Measurements from ENCODE around the gene PRKCH.
"Not testable (repeated sequence)": the region's sequence is repeated elsewhere in the genome, so short reads cannot be mapped to it uniquely, and the experiment has no call there.

Gene PRKCH

DNA sequence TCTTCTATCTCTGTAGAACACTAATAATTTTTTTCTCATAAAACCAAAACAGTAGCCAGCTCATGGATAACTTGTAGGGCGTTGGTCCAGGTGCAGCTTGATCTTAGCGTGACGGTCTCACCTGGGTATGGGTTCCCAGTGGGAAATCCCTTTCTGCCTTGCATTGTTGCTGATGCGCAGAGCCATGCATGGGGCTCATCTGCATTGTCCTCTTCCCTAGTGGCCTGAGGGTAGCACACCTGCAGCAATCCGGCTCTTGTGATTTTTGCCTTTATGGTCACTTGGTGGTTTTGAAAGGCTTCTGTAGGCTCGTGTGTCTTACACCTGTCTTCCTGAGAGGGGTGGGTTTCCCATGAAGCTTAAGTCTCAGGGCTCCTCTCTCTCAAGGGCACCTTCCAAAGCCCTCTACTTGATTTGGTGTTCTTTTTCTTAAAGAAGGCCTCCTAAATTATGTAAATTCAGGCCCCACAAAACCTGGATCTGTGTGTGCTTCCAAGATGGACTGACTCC lies 130.6 kb downstream of the PRKCH start:
- no peak for DNase-seq (ENCODE audit: low read depth in 1 of 2, low spot score in 1 of 2)

DNA sequence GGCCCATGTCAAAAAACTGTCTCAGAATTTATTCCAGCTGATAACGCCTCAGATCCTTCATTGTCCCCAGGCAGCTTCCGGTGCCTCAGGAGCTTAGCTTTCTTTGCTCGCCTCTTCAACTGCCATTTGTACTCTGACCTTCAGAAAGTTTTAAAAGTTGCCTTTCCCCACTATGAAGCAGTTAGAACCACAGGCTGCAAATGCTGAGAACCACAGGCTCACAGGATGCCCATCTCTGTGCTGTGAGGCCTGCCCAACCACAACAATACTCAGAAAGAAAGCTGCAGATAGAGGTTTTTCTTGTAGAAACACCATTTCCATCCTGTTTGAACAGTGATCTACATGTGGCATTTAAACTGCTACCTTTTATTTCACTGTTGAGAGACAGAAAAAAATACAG lies 131.1 kb downstream of the PRKCH start:
- DNase-seq (ENCODE audit: low read depth in 1 of 2, low spot score in 1 of 2): no peak

DNA sequence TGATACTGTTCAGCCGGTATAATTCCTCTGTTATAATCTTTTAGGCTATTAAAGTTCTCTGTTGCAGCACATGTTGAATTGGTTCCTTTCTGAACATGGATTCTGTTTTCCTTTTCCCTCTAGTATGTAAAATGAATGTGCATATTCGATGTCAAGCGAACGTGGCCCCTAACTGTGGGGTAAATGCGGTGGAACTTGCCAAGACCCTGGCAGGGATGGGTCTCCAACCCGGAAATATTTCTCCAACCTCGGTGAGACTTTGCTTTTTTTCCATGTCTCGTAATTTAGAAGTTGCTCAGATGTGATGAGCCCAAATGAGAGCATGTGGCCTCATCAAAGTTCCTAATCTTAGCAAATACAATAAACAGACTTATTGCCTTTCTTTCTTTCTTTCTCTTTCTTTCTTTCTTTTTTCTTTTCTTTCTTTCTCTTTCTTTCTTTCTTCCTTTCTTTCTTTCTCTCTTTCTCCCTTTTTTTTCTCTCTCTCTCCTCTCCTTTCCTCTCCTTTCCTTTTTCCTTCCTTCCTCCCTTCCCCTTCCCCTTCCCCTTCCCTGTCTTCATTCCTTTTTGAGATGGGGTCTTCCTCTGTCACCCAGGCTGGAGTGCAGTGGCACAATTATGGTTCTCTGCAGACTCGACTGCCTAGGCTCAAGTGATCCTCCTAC lies 131.9 kb downstream of the PRKCH start:
- DNase-seq (ENCODE audit: low read depth in 1 of 2, low spot score in 1 of 2): no peak

DNA sequence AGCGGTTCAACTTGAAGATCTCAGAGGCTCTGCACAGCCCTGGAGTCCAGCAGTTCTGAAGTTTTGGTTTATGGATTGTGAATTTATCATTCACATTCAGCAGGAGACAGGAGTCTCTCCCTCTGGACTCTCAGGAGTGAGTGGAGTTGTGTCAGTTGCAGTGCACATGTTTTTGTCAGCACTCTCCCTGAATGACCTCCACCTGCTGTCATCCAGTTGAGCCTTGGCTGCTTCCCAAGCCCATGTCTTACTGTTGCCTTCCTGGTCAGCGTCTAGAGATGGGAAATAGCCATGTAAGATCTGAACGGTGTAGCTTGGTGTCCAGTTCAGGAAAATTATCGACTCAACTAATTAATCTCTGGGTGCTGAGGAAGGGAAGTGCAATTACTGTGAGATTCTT lies 133.2 kb downstream of the PRKCH start:
- DNase-seq (ENCODE audit: low read depth in 1 of 2, low spot score in 1 of 2): no peak

DNA sequence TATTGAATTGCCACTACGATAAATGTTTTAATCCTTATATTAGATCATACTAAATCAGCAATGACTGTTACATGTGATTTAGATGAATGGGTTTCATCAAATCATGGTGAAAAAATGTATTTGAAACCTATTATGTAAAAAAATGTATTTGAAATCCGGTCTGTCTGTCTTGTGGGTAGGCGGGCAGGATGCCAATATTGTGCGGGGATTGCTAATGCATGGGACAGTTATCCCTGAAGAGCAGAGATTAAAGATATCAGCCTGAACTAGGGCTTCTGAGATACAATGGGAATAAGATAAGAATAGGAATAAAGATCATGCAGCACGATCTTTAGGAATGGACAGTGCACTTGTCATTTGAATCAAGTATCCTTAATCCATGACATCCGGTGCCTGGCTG lies 134.0 kb downstream of the PRKCH start:
- no peak for DNase-seq (ENCODE audit: low read depth in 1 of 2, low spot score in 1 of 2)

DNA sequence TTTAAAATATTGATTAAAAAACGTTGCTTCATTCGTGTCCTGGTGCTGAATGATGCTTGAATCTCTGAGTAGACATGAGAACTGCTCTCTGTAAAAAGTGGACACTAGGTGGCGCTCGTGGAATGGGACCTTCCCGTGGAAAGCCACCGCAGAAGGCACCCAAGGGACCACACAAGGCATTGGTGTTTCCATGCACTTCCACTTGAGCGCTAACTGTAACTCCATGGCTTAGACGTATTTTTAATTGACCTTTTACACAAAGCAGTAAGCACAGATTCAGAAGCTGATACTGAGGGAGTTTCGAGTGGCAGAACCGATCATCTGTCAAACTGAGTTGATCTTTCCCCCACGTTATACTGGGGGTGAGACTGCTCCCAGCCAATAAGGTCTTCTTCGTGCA lies 135.3 kb downstream of the PRKCH start:
- peak; percentile 55 to 62 for DNase-seq (ENCODE audit: low read depth in 1 of 2, low spot score in 1 of 2)

DNA sequence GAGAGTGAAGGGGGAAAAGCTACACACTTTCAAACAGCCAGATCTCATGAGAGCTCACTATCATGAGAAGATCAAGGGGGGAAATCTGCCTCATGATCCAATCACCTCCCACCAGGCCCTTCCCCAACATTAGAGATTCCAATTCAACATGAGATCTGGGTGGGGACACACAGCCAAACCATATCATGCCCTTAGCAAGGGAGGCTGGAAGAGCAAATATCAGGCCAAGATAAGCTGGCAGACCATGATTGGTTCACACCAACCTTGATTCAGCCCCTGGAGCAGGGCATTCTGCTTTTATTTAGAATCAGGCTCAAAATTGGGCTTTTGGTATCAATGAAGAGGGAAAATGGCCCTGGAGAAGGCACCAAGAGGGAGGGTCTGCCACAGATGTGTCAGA lies 137.4 kb downstream of the PRKCH start:
- no peak for DNase-seq (ENCODE audit: low read depth in 1 of 2, low spot score in 1 of 2)

DNA sequence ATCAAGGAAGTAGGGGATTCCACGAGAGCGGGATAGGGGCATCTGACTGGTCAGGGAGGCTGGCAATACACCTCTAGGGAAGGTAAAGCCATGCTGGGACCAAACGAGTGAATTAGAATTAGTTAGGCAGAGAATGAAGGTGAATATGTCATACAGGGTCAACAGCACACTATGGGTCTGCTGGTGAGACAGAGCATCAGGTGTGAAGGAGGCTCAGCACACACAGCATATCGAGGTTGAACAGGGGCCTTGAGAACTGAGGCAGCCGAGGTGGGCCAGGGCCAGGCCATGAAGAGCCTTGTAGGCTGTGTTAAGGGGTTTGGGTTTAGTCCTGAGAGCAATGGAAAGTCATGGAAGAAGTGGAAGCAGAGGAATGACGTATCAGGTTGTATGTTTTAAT lies 137.8 kb downstream of the PRKCH start:
- no peak for DNase-seq (ENCODE audit: low read depth in 1 of 2, low spot score in 1 of 2)

DNA sequence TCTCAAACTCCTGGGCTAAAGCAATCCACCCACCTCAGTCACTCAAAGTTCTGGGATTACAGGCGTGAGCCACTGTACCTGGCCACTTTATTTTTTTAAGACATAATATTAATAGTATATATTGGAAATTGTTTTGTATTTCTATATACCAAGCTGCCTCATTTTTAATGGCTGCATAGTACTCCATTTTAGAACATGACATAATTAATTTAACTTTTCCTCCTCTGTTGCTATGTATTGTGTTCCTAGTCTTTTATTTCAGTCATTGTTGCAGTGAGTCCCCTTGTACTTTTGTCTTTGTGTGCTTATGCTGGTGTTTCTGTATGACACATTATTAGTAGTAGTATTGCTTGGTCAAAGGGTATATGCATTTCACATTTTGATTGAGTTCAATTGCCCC lies 138.7 kb downstream of the PRKCH start:
- DNase-seq (ENCODE audit: low read depth in 1 of 2, low spot score in 1 of 2): no peak

DNA sequence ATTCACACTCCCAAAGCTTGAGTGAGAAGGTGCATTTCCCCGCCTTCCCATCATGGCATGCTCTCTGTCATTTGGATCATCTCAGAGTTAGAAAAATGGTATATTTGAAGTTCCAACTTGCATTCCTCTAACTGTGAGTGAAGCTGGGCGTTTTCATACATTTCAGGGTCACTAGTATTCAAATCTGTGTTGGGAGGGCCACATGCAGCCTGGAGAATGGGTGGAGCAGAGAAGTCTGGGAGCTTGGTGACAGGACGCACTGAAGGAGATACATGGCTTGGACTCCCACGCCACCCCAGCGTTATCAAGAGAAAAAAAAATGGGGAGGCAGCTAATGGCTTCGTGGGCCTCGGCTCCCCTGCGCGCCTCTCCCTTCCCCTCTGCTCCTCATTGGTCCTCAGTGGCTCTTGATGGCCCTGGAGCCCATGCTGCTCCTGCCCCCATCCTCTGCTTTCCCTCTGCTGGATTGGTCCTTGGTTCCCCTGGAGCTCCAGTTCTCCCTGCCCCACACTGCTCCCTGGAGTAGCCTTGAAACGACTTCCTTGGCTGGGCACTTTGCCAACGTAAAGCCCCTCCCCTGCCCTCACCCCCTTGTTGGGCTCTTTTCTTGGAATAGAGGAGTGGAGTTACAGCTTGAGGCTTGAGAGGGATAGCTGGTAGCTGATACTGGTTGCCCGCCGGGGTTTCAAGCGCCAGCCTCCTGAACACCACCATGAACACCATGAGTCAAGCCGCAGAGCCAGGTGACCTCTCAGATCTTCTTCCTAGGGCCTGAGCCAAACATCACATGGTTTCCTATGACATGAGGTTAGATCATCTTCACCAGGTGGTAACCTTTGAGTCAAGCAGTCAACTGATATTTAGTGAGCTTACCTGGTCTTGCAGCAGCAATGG lies 139.6 kb downstream of the PRKCH start:
- no peak for DNase-seq (ENCODE audit: low read depth in 1 of 2, low spot score in 1 of 2)

DNA sequence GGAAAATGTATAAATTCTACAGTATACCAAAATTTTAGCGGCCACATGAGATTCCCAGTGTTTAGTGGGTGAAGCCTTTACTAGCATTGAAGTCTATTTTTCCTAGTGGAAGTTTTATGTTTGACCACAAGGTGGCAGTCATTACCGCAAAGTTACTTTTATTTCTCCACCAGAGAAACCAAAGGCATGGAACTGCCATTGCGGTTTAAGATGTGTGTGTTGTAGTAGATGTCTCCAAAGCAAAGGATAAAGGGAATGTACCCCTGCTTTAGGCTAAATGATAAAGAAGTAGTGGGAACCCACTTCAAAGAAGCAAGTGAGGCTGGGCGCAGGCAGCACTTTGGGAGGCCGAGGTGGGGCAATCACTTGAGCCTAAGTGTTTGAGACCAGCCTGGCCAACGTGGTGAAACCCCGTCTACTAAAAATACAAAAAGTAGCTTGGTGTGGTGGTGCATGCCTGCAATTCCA lies 140.5 kb downstream of the PRKCH start:
- no peak for DNase-seq (ENCODE audit: low read depth in 1 of 2, low spot score in 1 of 2)

DNA sequence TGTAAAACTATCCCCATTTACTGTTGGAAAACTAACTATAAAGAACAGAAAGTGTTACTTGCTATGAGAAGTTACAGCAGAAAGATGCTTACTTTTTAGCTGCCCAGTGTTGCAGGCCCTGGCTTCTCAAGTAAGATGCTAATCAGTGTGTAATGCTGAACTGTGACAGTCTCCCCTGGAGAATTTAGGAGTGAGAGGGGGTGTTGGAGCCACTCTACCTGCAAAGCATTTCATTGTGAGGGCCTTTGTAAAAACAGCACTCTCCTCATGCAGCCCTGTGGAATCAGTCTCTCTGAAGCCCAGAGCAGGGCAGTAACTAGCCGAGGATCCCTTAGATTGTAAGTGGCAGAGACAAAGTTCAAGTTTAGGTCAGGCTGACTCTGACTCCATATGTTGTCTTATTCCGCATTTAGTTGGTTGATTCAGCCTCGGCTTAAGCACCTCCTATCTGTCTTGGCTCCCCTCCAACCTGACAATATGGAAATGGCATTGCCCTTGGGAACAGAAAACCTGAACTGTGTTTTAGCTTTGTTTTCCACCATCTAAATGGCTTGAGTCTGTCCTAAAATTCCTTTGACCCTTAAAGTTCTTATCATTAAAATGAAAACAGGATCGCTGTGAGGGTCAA lies 141.3 kb downstream of the PRKCH start:
- DNase-seq (ENCODE audit: low read depth in 1 of 2, low spot score in 1 of 2): no peak

DNA sequence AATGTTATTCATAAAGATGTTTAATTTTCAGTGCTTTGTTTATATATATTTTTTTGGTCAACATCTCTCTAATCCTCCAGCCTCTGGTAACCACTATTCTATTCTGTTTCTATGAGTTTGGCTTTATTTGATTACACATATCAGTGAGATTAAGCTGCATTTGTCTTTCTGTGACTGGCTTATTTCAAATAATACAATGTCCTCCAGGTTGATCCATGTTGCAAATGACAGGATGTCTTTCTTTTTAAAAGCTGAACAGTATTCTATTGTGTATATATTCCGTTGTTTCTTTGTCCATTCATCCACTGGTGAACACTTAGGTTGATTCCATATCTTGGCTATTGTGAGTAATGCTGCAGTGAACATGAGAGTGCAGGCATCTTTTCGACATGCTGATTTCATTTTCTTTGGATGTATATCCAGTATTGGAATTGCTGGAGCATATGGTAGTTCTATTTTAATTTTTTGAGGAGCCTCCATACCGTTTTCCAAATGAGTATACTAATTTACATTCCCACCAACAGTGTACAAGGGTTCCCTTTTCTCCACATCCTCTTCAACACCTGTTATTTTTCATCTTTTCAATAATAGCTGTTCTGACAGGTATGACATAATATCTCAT lies 142.4 kb downstream of the PRKCH start:
- DNase-seq (ENCODE audit: low read depth in 1 of 2, low spot score in 1 of 2): no peak

DNA sequence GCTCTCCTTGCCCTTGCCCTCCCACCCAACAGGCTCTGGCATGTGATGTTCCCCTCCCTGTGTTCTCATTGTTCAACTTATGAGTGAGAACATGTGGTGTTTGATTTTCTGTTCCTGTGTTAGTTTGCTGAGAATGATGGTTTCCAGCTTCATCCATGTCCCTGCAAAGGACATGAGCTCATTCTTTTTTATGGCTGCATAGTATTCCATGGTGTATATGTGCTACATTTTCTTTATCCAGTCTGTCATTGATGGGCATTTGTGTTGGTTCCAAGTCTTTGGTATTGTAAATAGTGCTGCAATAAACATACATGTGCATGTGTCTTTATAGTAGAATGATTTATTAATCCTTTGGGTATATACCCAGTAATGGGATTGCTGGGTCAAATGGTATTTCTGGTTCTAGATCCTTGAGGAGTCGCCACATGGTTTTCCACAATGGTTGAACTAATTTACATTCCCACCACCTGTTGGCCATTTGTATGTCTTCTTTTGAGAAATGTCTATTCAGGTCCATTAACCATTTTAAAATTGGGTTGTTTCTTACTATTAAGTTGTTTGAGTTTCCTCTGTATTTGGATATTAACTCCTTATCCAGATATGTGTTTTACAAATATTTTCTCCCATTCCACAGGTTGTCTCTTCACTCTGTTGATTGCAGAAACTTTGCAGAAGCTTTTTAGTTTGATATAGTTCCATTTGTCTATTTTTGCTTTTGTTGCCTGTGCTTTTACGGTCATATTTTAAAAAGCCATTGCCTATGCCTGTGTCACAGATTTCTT lies 143.4 kb downstream of the PRKCH start:
- DNase-seq (ENCODE audit: low read depth in 1 of 2, low spot score in 1 of 2): not testable (repeated sequence)

DNA sequence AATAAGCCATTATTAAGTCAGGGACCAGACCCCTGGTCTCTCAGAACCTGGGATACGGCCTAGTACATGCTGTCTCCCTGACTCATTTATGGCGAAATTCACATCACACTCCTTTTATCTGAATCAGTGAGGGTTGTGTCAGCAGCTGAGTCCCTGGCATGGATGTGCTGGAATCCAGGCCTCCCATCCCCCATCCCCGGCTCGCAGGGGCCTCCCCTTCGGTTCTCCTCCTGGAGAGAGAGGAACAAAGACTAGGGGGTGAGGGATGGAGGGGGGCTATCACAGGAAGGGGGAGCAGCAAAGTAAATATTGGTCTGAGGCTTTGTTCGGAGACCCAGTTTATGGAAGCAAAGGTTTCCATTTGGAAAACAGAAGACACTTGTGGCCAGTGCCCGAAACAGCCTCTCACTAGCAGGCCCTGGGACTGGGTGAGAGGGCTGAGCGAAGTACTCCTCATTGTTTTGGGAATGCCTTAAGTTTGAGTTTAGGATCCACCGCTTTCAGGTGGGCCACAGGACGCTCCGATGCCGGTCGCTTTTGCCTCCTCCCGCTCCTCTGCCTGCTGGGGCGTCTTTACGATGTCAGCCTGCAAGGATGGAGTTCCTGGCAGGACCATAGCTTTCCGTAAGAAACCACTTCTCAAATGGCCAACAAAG lies 145.0 kb downstream of the PRKCH start:
- DNase-seq (ENCODE audit: low read depth in 1 of 2, low spot score in 1 of 2): no peak

DNA sequence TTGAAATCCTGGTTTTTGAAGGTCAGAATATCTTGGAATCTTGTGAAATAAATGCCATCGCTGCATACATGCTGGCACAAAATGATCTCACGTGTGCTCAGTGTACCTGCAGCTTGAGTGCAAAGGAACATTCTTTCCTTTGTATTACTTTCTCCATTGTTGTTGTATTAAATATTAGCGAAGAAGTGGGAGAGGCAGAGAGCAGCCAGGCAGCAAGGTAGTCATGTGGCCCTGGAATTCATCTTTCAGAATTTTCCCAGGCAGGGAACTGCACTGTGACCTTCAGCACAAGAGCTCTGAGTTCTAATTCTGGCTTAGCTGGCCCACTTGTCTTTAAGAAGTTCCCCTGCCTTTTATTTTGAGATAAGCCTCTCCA lies 145.5 kb downstream of the PRKCH start:
- no peak for DNase-seq (ENCODE audit: low read depth in 1 of 2, low spot score in 1 of 2)

DNA sequence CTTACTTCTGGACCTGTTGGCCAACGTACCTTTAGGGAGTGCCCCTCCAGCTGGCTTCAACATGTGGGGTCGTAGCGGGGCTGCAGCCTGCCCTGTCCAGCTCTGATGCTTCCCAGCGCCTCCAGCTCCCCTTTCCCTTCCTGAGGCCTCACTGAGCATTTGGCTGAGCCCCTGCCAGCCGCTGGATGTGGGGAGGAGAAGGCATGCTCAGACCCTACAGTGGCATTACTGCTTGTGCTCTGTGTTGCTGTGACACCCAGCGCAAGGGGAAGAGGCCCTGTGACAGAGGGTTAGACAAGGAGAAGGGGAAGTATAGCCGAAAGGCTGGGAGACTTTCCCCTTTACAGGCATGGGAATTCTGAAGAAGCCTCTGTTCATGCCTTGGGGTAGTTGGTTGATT lies 145.9 kb downstream of the PRKCH start:
- no peak for DNase-seq (ENCODE audit: low read depth in 1 of 2, low spot score in 1 of 2)

DNA sequence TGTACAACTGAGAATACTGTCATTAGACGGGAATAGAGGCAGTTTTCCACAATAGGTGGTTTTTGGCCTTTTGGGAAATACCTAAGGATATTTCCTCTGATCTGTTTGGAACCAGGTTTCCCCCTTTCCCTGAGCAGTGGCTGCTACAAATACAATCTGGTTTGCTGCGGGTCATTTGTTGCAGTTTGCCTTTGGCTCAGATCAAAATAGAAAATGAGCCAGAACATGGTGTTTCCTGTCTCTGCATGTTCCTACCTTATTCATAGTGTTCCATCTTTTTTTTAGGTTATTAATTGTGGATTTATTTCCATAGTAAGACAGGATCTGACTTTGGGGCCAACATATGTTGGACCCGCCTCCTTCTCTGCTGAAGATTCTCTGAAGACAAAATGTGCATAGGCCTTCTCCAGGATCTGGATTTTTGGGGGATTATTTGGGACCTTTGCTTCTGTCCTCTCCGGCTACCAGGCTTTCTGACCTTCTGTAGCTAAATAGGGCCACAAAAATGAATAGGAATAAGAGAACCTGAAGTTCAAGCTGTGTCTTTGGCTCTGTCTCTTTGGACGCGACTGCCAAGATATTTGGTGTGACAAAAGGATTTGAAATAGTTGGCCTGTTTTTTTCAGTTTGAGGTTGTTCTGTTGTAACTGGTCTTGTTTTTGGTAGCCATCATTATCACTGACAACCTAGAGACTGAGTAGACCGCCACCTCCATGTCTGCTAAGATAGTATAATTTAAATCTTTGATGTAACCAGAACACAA lies 146.9 kb downstream of the PRKCH start:
- no peak for DNase-seq (ENCODE audit: low read depth in 1 of 2, low spot score in 1 of 2)

DNA sequence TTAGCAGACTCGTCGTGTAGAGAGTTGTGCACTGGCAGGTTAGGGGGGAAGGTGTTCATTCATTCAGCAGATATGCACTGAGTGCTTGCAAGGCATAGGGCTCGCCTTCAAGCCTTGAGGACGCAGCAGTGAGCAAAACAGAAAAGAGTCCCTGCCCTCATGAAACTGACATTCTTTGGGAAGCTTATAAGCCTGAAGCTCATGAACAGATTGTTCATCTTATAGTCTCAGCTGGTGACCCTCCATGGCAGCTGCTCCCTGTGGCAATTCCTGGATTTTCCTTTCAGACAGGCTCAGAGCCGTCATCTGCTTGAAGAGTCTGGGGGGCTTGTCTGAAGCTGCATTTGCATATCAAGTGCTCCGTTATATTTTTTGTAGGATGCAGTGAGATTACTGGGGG lies 148.4 kb downstream of the PRKCH start:
- no peak for DNase-seq (ENCODE audit: low read depth in 1 of 2, low spot score in 1 of 2)

Data from stimulated activated CD4-positive, alpha-beta T cell treated with anti-CD3 and anti-CD28 coated beads, Interleukin-15, amount 100 ng/mL, for 1 hour (primary cell).